ENCODE data around the gene MGAT4A.
"Not testable (repeated sequence)": the region's sequence is repeated elsewhere in the genome, so short reads cannot be mapped to it uniquely, and the experiment has no call there.

Gene MGAT4A

DNA sequence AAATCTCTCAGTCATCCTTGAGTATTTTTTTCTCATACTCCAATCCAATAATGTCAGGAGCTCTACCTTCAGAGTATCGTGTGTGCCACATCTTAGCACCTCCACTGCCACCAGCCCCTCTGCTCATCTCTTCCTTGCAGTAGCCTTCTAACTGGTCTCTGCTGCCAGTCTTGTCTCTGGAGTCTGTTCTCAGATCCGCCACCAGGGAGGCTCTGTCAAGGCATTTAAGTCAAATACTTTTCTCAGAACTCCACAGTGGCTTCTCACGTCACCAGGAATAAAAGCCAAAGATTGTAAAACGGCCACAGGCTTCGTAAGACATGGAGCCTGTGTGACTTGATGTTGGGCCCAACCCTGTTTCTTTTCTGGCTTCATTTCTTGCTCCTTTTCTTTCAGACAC, 115.5 kb downstream of the MGAT4A start:
- Histone ChIP-seq H3K36me3 (ENCODE audit: insufficient read depth, low read length) (peaks cover 11% of the 10 kb centered on the region; the same call in 1 of the 2 replicates), H3K9me3 (ENCODE audit: control insufficient read depth, insufficient read depth, low read length) (no peaks in the 10 kb centered on the region), H3K9ac (ENCODE audit: low read depth, low read length) (no peak overlapping the region), H3K4me1 (ENCODE audit: insufficient read depth, low read length) (0 out of 2 replicates have a peak, but pooled peaks cover 1% of the 10 kb centered on the region)

DNA sequence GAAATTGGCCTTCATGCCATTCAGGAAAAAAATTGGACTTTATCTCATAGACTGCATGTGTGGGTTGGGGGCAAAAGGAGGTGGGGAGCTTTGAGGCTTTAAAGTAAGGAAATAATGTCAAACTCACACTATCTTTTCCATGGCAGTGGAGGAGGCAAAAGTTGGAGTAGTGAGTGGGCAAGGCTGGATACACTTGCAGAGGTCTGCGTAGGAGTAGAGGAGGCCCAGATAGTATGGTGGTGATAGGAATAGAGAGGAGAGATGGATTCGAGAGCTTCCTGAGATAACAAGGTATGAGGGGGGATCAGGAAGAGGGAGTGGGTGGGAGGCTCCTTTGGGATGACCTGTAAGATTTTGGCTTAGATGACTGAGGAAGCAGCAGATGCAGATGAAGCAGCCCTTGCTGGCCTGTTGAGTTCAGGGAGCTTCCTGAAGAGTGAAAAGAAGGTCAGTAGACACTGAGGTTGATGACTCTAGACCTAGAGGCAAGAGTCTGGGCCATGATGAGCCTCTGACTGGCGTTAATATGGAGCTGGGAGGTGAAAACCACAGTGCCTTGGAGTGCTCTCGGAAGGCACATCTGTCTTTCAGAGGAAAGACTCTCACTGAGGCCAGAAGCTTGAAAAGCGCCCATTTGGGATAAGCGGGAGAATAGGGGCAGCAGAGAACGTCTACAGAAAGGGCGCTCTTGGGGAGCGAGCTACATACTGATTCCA, 116.8 kb downstream of the MGAT4A start:
- Histone ChIP-seq H3K4me1 (ENCODE audit: insufficient read depth, low read length) (0 out of 2 replicates have a peak, but pooled peaks cover 4% of the 10 kb centered on the region), H3K9me3 (ENCODE audit: control insufficient read depth, insufficient read depth, low read length) (no peaks in the 10 kb centered on the region), H3K36me3 (ENCODE audit: insufficient read depth, low read length) (peaks cover 11% of the 10 kb centered on the region; the same call in 1 of the 2 replicates), H3K9ac (ENCODE audit: low read depth, low read length) (no peak overlapping the region)

- Histone ChIP-seq H3K4me1 (ENCODE audit: insufficient read depth, low read length) (peaks cover 16% of the 10 kb centered on the region), H3K9ac (ENCODE audit: low read depth, low read length) (peak overlapping the region; percentile 99), H3K36me3 (ENCODE audit: insufficient read depth, low read length) (no peaks in the 10 kb centered on the region), H3K9me3 (ENCODE audit: control insufficient read depth, insufficient read depth, low read length) (no peaks in the 10 kb centered on the region)
These were observed 121.8 kb downstream of the MGAT4A start for GRCh38 chr2:98608962-98609604.

DNA sequence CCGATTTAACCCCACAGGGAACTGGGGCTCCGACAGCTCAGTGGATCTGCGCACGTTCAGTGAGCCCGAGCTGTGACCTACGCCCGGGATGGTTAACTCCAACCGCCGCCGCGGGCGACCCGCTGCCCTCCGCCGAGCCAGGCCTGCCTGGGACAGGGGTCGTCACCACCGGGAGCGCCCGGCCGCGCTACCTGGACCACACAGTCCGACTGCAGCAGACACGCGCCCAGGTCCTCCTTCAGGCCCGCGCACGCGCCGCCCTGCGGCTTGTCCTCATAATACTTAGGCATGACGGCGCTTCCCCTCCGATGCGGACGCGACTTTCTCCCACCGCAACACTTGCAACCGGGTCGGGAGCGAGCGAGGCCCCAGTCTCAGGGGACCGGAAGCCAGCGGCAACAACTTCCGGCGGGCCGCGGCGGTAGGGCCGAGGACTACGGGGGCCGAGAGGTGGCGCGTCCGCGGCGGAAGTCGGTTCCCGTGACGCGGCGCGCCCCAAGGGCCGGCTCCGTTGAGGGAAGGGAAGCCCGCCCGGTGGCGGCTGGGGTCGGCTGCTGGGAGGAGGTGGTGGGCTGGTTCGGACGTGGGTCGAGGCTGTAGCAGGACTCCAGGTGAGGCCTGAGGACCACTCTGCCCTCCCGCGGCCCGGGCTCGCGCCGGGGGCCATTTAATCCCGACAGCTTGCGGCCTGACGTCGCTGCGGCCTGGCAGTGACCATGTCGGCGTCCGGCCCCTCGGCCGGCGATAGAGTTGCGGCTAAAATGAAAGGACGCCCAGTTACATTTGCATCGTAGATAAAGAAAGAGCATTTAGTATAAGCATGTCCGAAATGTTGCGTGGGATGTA, 122.6 kb downstream of the MGAT4A start, which contains the start of the genes COA5 and UNC50:
Gene COA5, minus strand, starts transcription at position 397 of the 846 bp plus-strand sequence. Its CDS starts 107 bp downstream, at position 290.
Gene UNC50, plus strand, starts transcription at position 474 of the 846 bp plus-strand sequence. CDS start 1,171 bp downstream, outside the sequence.
- no peaks in the 10 kb centered on the region for H3K36me3 ChIP-seq (ENCODE audit: insufficient read depth, low read length)
- peak within 1 kb of the TSS; percentile 99 for H3K9ac ChIP-seq (ENCODE audit: low read depth, low read length)
- no peaks in the 10 kb centered on the region for H3K9me3 ChIP-seq (ENCODE audit: control insufficient read depth, insufficient read depth, low read length)
- H3K4me1 ChIP-seq (ENCODE audit: insufficient read depth, low read length), result peaks cover 16% of the 10 kb centered on the region

- H3K4me1 ChIP-seq (ENCODE audit: insufficient read depth, low read length), result peaks cover 16% of the 10 kb centered on the region
- H3K36me3 ChIP-seq (ENCODE audit: insufficient read depth, low read length), result no peaks in the 10 kb centered on the region
- peak overlapping the region; percentile 99 for H3K9ac ChIP-seq (ENCODE audit: low read depth, low read length)
- no peaks in the 10 kb centered on the region for H3K9me3 ChIP-seq (ENCODE audit: control insufficient read depth, insufficient read depth, low read length)
These were observed 123.2 kb downstream of the MGAT4A start for GRCh38 chr2:98607741-98608115.

DNA sequence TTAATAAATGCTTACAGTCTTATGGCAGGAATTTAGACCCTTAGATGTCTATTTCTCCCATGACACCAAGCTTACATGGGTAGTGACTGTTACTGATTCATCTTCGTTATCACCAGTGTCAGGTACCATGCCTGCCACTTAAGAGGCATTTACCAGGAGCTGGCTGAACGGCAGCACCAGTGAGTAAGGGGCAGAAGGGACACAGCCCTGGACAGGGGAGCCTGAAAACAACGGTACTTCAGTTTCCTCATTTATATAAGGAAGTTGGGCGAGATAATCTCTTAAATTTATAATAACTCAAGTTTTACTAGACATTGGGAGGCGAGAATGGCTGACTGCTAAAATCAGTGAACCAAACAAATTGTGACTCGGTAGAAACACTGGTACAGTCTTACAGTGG, 123.8 kb downstream of the MGAT4A start:
- peaks cover 16% of the 10 kb centered on the region for H3K4me1 ChIP-seq (ENCODE audit: insufficient read depth, low read length)
- H3K9me3 ChIP-seq (ENCODE audit: control insufficient read depth, insufficient read depth, low read length), result no peaks in the 10 kb centered on the region
- H3K9ac ChIP-seq (ENCODE audit: low read depth, low read length), result peak overlapping the region; percentile 99
- H3K36me3 ChIP-seq (ENCODE audit: insufficient read depth, low read length), result no peaks in the 10 kb centered on the region

GRCh38 chr2:98606431-98606830, 124.5 kb downstream of the MGAT4A start:
- H3K9me3 ChIP-seq (ENCODE audit: control insufficient read depth, insufficient read depth, low read length), result no peaks in the 10 kb centered on the region
- H3K36me3 ChIP-seq (ENCODE audit: insufficient read depth, low read length), result no peaks in the 10 kb centered on the region
- no peak overlapping the region for H3K9ac ChIP-seq (ENCODE audit: low read depth, low read length)
- peaks cover 16% of the 10 kb centered on the region for H3K4me1 ChIP-seq (ENCODE audit: insufficient read depth, low read length)

- H3K4me1 ChIP-seq (ENCODE audit: insufficient read depth, low read length), result peaks cover 12% of the 10 kb centered on the region
- H3K9me3 ChIP-seq (ENCODE audit: control insufficient read depth, insufficient read depth, low read length), result no peaks in the 10 kb centered on the region
- H3K36me3 ChIP-seq (ENCODE audit: insufficient read depth, low read length), result 0 out of 2 replicates have a peak, but pooled peaks cover under 1% of the 10 kb centered on the region
- no peak overlapping the region for H3K9ac ChIP-seq (ENCODE audit: low read depth, low read length)
These were observed 125.9 kb downstream of the MGAT4A start for GRCh38 chr2:98605076-98605475.

DNA sequence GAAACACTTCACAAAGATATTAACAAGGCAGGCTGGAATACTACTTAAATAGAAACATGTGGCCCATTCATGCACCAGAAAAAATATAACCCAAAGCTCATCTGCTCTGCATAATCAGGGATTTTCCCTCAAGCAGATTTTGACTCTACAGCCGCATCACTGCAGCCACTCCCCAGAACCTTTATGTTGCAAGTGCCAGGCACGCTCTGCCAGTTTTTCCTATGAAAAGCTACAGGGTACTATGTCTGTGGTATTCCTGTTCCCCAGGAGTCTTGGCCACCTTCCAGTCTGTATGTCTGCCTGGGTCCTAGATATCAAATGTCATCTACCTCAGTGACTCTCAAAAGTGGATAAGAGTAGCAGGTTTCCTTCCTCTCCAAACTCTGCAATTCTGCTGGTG, 126.4 kb downstream of the MGAT4A start:
- Histone ChIP-seq H3K9ac (ENCODE audit: low read depth, low read length) (no peak overlapping the region), H3K9me3 (ENCODE audit: control insufficient read depth, insufficient read depth, low read length) (no peaks in the 10 kb centered on the region), H3K4me1 (ENCODE audit: insufficient read depth, low read length) (peaks cover 12% of the 10 kb centered on the region), H3K36me3 (ENCODE audit: insufficient read depth, low read length) (peaks cover 5% of the 10 kb centered on the region; the same call in 1 of the 2 replicates)

- H3K36me3 ChIP-seq (ENCODE audit: insufficient read depth, low read length), result peaks cover 8% of the 10 kb centered on the region
- H3K9ac ChIP-seq (ENCODE audit: low read depth, low read length), result no peak overlapping the region
- H3K4me1 ChIP-seq (ENCODE audit: insufficient read depth, low read length), result peaks cover 4% of the 10 kb centered on the region
- H3K9me3 ChIP-seq (ENCODE audit: control insufficient read depth, insufficient read depth, low read length), result no peaks in the 10 kb centered on the region
These were observed 129.3 kb downstream of the MGAT4A start for GRCh38 chr2:98601532-98602132.

DNA sequence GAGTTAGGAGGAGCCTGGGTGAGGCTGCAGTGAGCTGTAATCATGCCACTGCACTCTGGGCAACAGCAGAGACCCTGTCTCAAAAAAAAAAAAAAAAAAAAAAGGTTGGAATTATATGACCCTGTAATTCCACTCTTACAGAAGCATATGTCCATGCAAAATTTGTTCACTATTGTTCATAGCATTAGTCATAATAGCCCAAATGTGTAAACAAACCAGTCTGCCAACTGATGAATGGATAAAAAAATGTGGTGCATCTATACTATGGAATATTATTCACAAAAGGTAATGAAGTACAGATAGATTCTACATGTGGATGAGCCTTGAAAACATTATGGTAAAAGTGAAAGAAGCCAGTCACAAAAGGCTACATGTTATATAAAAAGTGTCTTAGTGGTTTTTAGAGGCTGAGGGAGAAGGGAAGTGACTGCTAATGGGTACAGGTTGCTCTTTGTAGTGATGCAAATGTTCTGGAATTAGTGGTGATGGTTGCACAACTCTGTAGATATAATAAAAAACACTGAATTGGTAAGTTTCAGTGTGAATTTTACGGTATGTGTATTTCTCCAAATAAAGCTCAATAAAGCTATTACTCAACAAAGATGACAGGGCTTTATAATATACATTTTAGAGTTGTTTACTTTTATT, 132.0 kb downstream of the MGAT4A start:
- H3K36me3 ChIP-seq (ENCODE audit: insufficient read depth, low read length), result peaks cover 8% of the 10 kb centered on the region
- no peaks in the 10 kb centered on the region for H3K4me1 ChIP-seq (ENCODE audit: insufficient read depth, low read length)

GRCh38 chr2:98594665-98595064, 136.3 kb downstream of the MGAT4A start:
- H3K9me3 ChIP-seq (ENCODE audit: control insufficient read depth, insufficient read depth, low read length), result not testable (repeated sequence)

More for the DNA sequence above, 132.0 kb downstream of the MGAT4A start:
- no peak overlapping the region for H3K9ac ChIP-seq (ENCODE audit: low read depth, low read length)
- no peaks in the 10 kb centered on the region for H3K9me3 ChIP-seq (ENCODE audit: control insufficient read depth, insufficient read depth, low read length)

DNA sequence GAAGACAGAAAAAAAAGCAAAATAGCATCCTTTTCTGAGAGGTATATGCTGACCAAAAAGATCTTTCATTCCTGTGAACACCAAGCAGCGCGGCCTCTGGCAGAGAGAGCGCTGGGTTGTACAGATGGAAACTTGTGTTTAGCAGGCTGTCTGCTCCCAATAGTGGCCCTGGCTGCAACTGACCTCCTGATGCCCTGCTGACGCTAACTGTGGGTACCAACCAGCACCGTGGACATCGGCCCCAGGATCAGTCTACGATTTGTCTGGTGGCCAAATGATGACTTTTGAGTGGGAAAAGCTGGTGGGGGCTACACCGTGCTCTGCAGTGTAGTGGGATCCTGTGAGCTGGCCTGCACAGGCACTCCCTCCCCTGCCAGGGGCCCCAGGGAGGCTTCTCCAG, 138.4 kb downstream of the MGAT4A start:
- Histone ChIP-seq H3K9ac (ENCODE audit: low read depth, low read length) (no peak overlapping the region), H3K9me3 (ENCODE audit: control insufficient read depth, insufficient read depth, low read length) (no peaks in the 10 kb centered on the region), H3K36me3 (ENCODE audit: insufficient read depth, low read length) (peaks cover 2% of the 10 kb centered on the region; the same call in 1 of the 2 replicates), H3K4me1 (ENCODE audit: insufficient read depth, low read length) (no peaks in the 10 kb centered on the region)

More at GRCh38 chr2:98594665-98595064, 136.3 kb downstream of the MGAT4A start:
- H3K36me3 ChIP-seq (ENCODE audit: insufficient read depth, low read length); H3K9ac ChIP-seq (ENCODE audit: low read depth, low read length); H3K4me1 ChIP-seq (ENCODE audit: insufficient read depth, low read length): not testable (repeated sequence)
